CD4-positive, alpha-beta T cell treated with Interleukin-1 beta for 1 hour (primary cell): ENCODE data around the gene DPYD.
"Not testable (repeated sequence)": the region's sequence is repeated elsewhere in the genome, so short reads cannot be mapped to it uniquely, and the experiment has no call there.

Experiments
- DNase-seq, 2 donors: peaks; one replicate each; pipeline ENCODE4 v3.0.0-alpha.2; 2020 to 2022

DPYD gene

GRCh38 chr1:97254731-97255463 is 665.9 kb downstream of the DPYD start:
- DNase-seq, result no peak

- DNase-seq, result no peak
Observed at GRCh38 chr1:97252925-97253324, 667.9 kb downstream of the DPYD start.

GRCh38 chr1:97252076-97252475 is 668.8 kb downstream of the DPYD start:
- peak in 1 of 2 donors; percentile 3 for DNase-seq

GRCh38 chr1:97247196-97247595 is 673.6 kb downstream of the DPYD start:
- no peak for DNase-seq

- no peak for DNase-seq
Observed at GRCh38 chr1:97245682-97246081, 675.2 kb downstream of the DPYD start.

GRCh38 chr1:97245026-97245425 is 675.8 kb downstream of the DPYD start:
- no peak for DNase-seq

GRCh38 chr1:97243973-97244560 is 676.8 kb downstream of the DPYD start:
- DNase-seq, result no peak

- no peak for DNase-seq
Observed at GRCh38 chr1:97238816-97239215, 682.0 kb downstream of the DPYD start.

GRCh38 chr1:97231354-97231753 is 689.5 kb downstream of the DPYD start:
- not testable (repeated sequence) for DNase-seq

GRCh38 chr1:97212671-97213070 is 708.2 kb downstream of the DPYD start:
- no peak for DNase-seq

GRCh38 chr1:97210307-97210706 is 710.5 kb downstream of the DPYD start:
- DNase-seq, result no peak

GRCh38 chr1:97209381-97209957 is 711.4 kb downstream of the DPYD start:
- DNase-seq, result no peak

- no peak for DNase-seq
Observed at GRCh38 chr1:97207868-97208267, 713.0 kb downstream of the DPYD start.

GRCh38 chr1:97204468-97204867 is 716.4 kb downstream of the DPYD start:
- no peak for DNase-seq

- no peak for DNase-seq
Observed at GRCh38 chr1:97202481-97203380, 718.1 kb downstream of the DPYD start.

GRCh38 chr1:97201641-97202040 is 719.2 kb downstream of the DPYD start:
- DNase-seq, result no peak

GRCh38 chr1:97200595-97200994 is 720.2 kb downstream of the DPYD start:
- no peak for DNase-seq

- DNase-seq, result no peak
Observed at GRCh38 chr1:97196825-97197516, 723.9 kb downstream of the DPYD start.

- DNase-seq, result no peak
Observed at GRCh38 chr1:97192872-97193572, 727.8 kb downstream of the DPYD start.

- no peak for DNase-seq
Observed at GRCh38 chr1:97190326-97190725, 730.5 kb downstream of the DPYD start.

GRCh38 chr1:97186381-97186780 is 734.5 kb downstream of the DPYD start:
- no peak for DNase-seq
